ENCODE results near the gene CCBE1. TPM values are rescaled to one million over a fixed set of nuclear protein-coding genes. Genes with fewer than 3 reads are reported as not detected.
"Not testable (repeated sequence)": the region's sequence is repeated elsewhere in the genome, so short reads cannot be mapped to it uniquely, and the experiment has no call there.

Gene CCBE1
- total RNA-seq, 1 experiment from 2014 or later, result 0.09 TPM

- POLR2A ChIA-PET, result no interaction called here
- Histone ChIP-seq H3K4me1 (no peaks in the 10 kb centered on the region), H3K36me3 (ENCODE audit: control insufficient read depth, insufficient read depth, low read length) (no peaks in the 10 kb centered on the region), H3K4me3 (ENCODE audit: low read depth, low read length) (no peak overlapping the region), H3K27me3 (replicated peaks; ENCODE audit: control insufficient read depth, insufficient read depth, low read length) (no peaks in the 10 kb centered on the region), H3K9me3 (no peaks in the 10 kb centered on the region)
- Mint-ChIP-seq H3K27ac (ENCODE audit: unreplicated experiment) (no peak overlapping the region), H3K4me3 (ENCODE audit: unreplicated experiment) (no peak overlapping the region), H3K36me3 (ENCODE audit: insufficient read depth, unreplicated experiment) (no peaks in the 10 kb centered on the region), H3K9me3 (ENCODE audit: unreplicated experiment) (no peaks in the 10 kb centered on the region), H3K27me3 (ENCODE audit: insufficient read depth, unreplicated experiment) (no peaks in the 10 kb centered on the region), H3K4me1 (ENCODE audit: low read depth, unreplicated experiment) (no peaks in the 10 kb centered on the region)
- CTCF ChIA-PET, result no interaction called here
- DNase-seq, result no peak
- intact Hi-C loops (cut with micrococcal nuclease; ENCODE audit: unreplicated experiment), result no loop called here
- TF ChIP-seq CTCF (IDR thresholded peaks at IDR 0.05; ENCODE audit: insufficient read depth in 1 of 2, low read depth in 1 of 2, low read length in 1 of 2, severe bottlenecking in 1 of 2, unreplicated experiment in 1 of 2), result no peak
- no TSS peak for BruUV-seq (replicated peaks)
Measured at GRCh38 chr18:59742325-59743111, 45.3 kb upstream of the CCBE1 start.

- no TSS peak for BruUV-seq (replicated peaks)
- no peak for DNase-seq
- ChIA-PET POLR2A (no interaction called here), CTCF (no interaction called here)
- TF ChIP-seq CTCF (IDR thresholded peaks at IDR 0.05; ENCODE audit: insufficient read depth in 1 of 2, low read depth in 1 of 2, low read length in 1 of 2, severe bottlenecking in 1 of 2, unreplicated experiment in 1 of 2), result no peak
- H3K36me3 Mint-ChIP-seq (ENCODE audit: insufficient read depth, unreplicated experiment), result no peaks in the 10 kb centered on the region
- H3K4me1 Mint-ChIP-seq (ENCODE audit: low read depth, unreplicated experiment), result no peaks in the 10 kb centered on the region
- intact Hi-C loops (cut with micrococcal nuclease; ENCODE audit: unreplicated experiment), result no loop called here
- Histone ChIP-seq H3K27me3 (replicated peaks; ENCODE audit: control insufficient read depth, insufficient read depth, low read length) (no peaks in the 10 kb centered on the region), H3K9me3 (no peaks in the 10 kb centered on the region), H3K4me1 (no peaks in the 10 kb centered on the region), H3K36me3 (ENCODE audit: control insufficient read depth, insufficient read depth, low read length) (no peaks in the 10 kb centered on the region), H3K4me3 (ENCODE audit: low read depth, low read length) (no peak overlapping the region)
- no peaks in the 10 kb centered on the region for H3K27me3 Mint-ChIP-seq (ENCODE audit: insufficient read depth, unreplicated experiment)
- no peaks in the 10 kb centered on the region for H3K9me3 Mint-ChIP-seq (ENCODE audit: unreplicated experiment)
- no peak overlapping the region for H3K27ac Mint-ChIP-seq (ENCODE audit: unreplicated experiment)
- no peak overlapping the region for H3K4me3 Mint-ChIP-seq (ENCODE audit: unreplicated experiment)
Measured at GRCh38 chr18:59740141-59740540, 42.9 kb upstream of the CCBE1 start.

- Histone ChIP-seq H3K4me1 (no peaks in the 10 kb centered on the region), H3K36me3 (ENCODE audit: control insufficient read depth, insufficient read depth, low read length) (no peaks in the 10 kb centered on the region), H3K27me3 (replicated peaks; ENCODE audit: control insufficient read depth, insufficient read depth, low read length) (no peaks in the 10 kb centered on the region), H3K4me3 (ENCODE audit: low read depth, low read length) (no peak overlapping the region), H3K9me3 (no peaks in the 10 kb centered on the region)
- POLR2A ChIA-PET, result no interaction called here
- CTCF ChIA-PET, result no interaction called here
- Mint-ChIP-seq H3K27me3 (ENCODE audit: insufficient read depth, unreplicated experiment) (no peaks in the 10 kb centered on the region), H3K36me3 (ENCODE audit: insufficient read depth, unreplicated experiment) (no peaks in the 10 kb centered on the region), H3K9me3 (ENCODE audit: unreplicated experiment) (no peaks in the 10 kb centered on the region), H3K4me3 (ENCODE audit: unreplicated experiment) (no peak overlapping the region), H3K4me1 (ENCODE audit: low read depth, unreplicated experiment) (no peaks in the 10 kb centered on the region), H3K27ac (ENCODE audit: unreplicated experiment) (no peak overlapping the region)
- intact Hi-C loops (cut with micrococcal nuclease; ENCODE audit: unreplicated experiment), result no loop called here
- DNase-seq, result no peak
- no TSS peak for BruUV-seq (replicated peaks)
- no peak for TF ChIP-seq CTCF (IDR thresholded peaks at IDR 0.05; ENCODE audit: insufficient read depth in 1 of 2, low read depth in 1 of 2, low read length in 1 of 2, severe bottlenecking in 1 of 2, unreplicated experiment in 1 of 2)
Measured at GRCh38 chr18:59737776-59738300, 40.6 kb upstream of the CCBE1 start.

GRCh38 chr18:59737335-59737734 lies 40.1 kb upstream of the CCBE1 start:
- H3K9me3 Mint-ChIP-seq (ENCODE audit: unreplicated experiment); H3K4me1 Mint-ChIP-seq (ENCODE audit: low read depth, unreplicated experiment); H3K4me3 Mint-ChIP-seq (ENCODE audit: unreplicated experiment); H3K27me3 ChIP-seq (replicated peaks; ENCODE audit: control insufficient read depth, insufficient read depth, low read length); DNase-seq; H3K9me3 ChIP-seq; H3K27me3 Mint-ChIP-seq (ENCODE audit: insufficient read depth, unreplicated experiment); POLR2A ChIA-PET; H3K4me3 ChIP-seq (ENCODE audit: low read depth, low read length); H3K27ac Mint-ChIP-seq (ENCODE audit: unreplicated experiment); H3K4me1 ChIP-seq; intact Hi-C loops (cut with micrococcal nuclease; ENCODE audit: unreplicated experiment); H3K36me3 Mint-ChIP-seq (ENCODE audit: insufficient read depth, unreplicated experiment); CTCF ChIA-PET; BruUV-seq (replicated peaks); H3K36me3 ChIP-seq (ENCODE audit: control insufficient read depth, insufficient read depth, low read length): not testable (repeated sequence)
